Measurements from ENCODE around the gene ERBB4.
"Not testable (repeated sequence)": the region's sequence is repeated elsewhere in the genome, so short reads cannot be mapped to it uniquely, and the experiment has no call there.

Gene ERBB4

GRCh38 chr2:212299943-212300342 lies 238.7 kb downstream of the ERBB4 start:
- DNase-seq (ENCODE audit: low read depth in 2 of 2): no peak

- no peak for DNase-seq (ENCODE audit: low read depth in 2 of 2)
These were observed 239.3 kb downstream of the ERBB4 start for GRCh38 chr2:212299333-212299732.

- DNase-seq (ENCODE audit: low read depth in 2 of 2): no peak
These were observed 243.0 kb downstream of the ERBB4 start for GRCh38 chr2:212295571-212295970.

- no peak for DNase-seq (ENCODE audit: low read depth in 2 of 2)
These were observed 243.8 kb downstream of the ERBB4 start for GRCh38 chr2:212294816-212295215.

GRCh38 chr2:212289301-212289700 lies 249.3 kb downstream of the ERBB4 start:
- DNase-seq (ENCODE audit: low read depth in 2 of 2): no peak

GRCh38 chr2:212288308-212288707 lies 250.3 kb downstream of the ERBB4 start:
- DNase-seq (ENCODE audit: low read depth in 2 of 2): no peak

- DNase-seq (ENCODE audit: low read depth in 2 of 2): no peak
These were observed 254.4 kb downstream of the ERBB4 start for GRCh38 chr2:212284166-212284565.

GRCh38 chr2:212282671-212283261 lies 255.8 kb downstream of the ERBB4 start:
- no peak for DNase-seq (ENCODE audit: low read depth in 2 of 2)

GRCh38 chr2:212276813-212277212 lies 261.8 kb downstream of the ERBB4 start:
- no peak for DNase-seq (ENCODE audit: low read depth in 2 of 2)

- no peak for DNase-seq (ENCODE audit: low read depth in 2 of 2)
These were observed 264.4 kb downstream of the ERBB4 start for GRCh38 chr2:212274215-212274614.

GRCh38 chr2:212271583-212271982 lies 267.0 kb downstream of the ERBB4 start:
- no peak for DNase-seq (ENCODE audit: low read depth in 2 of 2)

- no peak for DNase-seq (ENCODE audit: low read depth in 2 of 2)
These were observed 269.6 kb downstream of the ERBB4 start for GRCh38 chr2:212269005-212269404.

- DNase-seq (ENCODE audit: low read depth in 2 of 2): no peak
These were observed 272.3 kb downstream of the ERBB4 start for GRCh38 chr2:212266297-212266696.

GRCh38 chr2:212265777-212266176 lies 272.8 kb downstream of the ERBB4 start:
- no peak for DNase-seq (ENCODE audit: low read depth in 2 of 2)

GRCh38 chr2:212264187-212264586 lies 274.4 kb downstream of the ERBB4 start:
- no peak for DNase-seq (ENCODE audit: low read depth in 2 of 2)

GRCh38 chr2:212259226-212259625 lies 279.4 kb downstream of the ERBB4 start:
- DNase-seq (ENCODE audit: low read depth in 2 of 2): no peak

- DNase-seq (ENCODE audit: low read depth in 2 of 2): no peak
These were observed 284.3 kb downstream of the ERBB4 start for GRCh38 chr2:212254339-212254738.

GRCh38 chr2:212249451-212249850 lies 289.2 kb downstream of the ERBB4 start:
- no peak for DNase-seq (ENCODE audit: low read depth in 2 of 2)

- DNase-seq (ENCODE audit: low read depth in 2 of 2): no peak
These were observed 292.7 kb downstream of the ERBB4 start for GRCh38 chr2:212245880-212246279.

GRCh38 chr2:212242724-212243123 lies 295.9 kb downstream of the ERBB4 start:
- DNase-seq (ENCODE audit: low read depth in 2 of 2): no peak

- DNase-seq (ENCODE audit: low read depth in 2 of 2): not testable (repeated sequence)
These were observed 300.4 kb downstream of the ERBB4 start for GRCh38 chr2:212238152-212238551.

GRCh38 chr2:212237350-212238095 lies 301.1 kb downstream of the ERBB4 start:
- no peak for DNase-seq (ENCODE audit: low read depth in 2 of 2)

GRCh38 chr2:212228743-212229171 lies 309.8 kb downstream of the ERBB4 start:
- no peak for DNase-seq (ENCODE audit: low read depth in 2 of 2)

GRCh38 chr2:212227755-212228154 lies 310.8 kb downstream of the ERBB4 start:
- DNase-seq (ENCODE audit: low read depth in 2 of 2): no peak
